Gastrocnemius medialis (tissue), 4 donors: ENCODE data around the gene ADCY4.

Experiments
- CTCF ChIP-seq, 5 experiments: fragments of 450-650 bp in 3 of 5; fragments of 200-600 bp in 2 of 5; sonication (generic) in 2 of 5; IDR thresholded peaks in 4 of 5; conservative IDR thresholded peaks in 1 of 5; 1 replicate in 4 of 5; 2 replicates in 1 of 5; pipeline ENCODE4 v1.5.1; 2016 to 2019; ENCODE audit warnings: antibody characterized with exemption in 5 of 5, mild to moderate bottlenecking in 3 of 5, moderate library complexity in 3 of 5
- POLR2A ChIP-seq, 2 donors: fragments of 450-650 bp; IDR thresholded peaks; one replicate each; pipeline ENCODE4 v1.6.1; 2017; ENCODE audit warnings: antibody characterized with exemption in 2 of 2, mild to moderate bottlenecking in 2 of 2, moderate library complexity in 2 of 2

- no peak for TF ChIP-seq CTCF (IDR thresholded peaks at IDR 0.05 in 4 of 5, conservative IDR thresholded peaks at IDR 0.05 in 1 of 5)
- TF ChIP-seq POLR2A (IDR thresholded peaks at IDR 0.05): no peak
These were observed 36.0 kb downstream of the ADCY4 start for GRCh38 chr14:24298892-24299254.
